Measurements from ENCODE around the gene MTHFD2.
"Not testable (repeated sequence)": the region's sequence is repeated elsewhere in the genome, so short reads cannot be mapped to it uniquely, and the experiment has no call there.

The MTHFD2 gene

DNA sequence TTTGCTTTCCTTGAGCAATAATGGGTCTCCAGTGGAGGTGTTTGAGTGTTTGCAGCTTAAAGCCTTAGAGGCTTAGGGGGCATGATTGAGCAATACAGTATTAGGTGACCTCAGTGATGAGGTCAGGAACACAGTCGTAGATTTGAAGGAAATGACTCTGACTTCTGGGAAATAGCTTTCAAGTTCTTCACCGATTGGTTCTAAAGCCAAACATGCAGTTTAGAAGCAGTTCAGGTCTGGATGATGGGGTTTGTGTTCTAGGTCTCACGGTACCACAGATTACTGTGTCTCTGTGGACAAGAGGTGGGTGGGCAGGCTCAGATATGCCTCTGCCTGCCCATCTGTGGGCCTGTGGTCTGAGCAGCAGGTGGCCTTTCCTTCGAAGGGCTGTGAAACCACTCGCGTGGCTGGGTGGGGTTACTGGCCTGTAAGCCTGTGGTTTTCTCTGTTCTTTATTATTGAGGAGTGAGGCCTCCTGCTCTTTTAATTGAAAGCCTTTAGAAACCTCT is 7.8 kb downstream of the MTHFD2 start:
- TF ChIP-seq CTCF (IDR thresholded peaks at IDR 0.05): no peak
- H3K36me3 Mint-ChIP-seq (ENCODE audit: low read depth): peaks cover 33% of the 10 kb centered on the region
- no peak for DNase-seq
- H3K4me1 Mint-ChIP-seq: peaks cover 13% of the 10 kb centered on the region
- no peaks in the 10 kb centered on the region for H3K27me3 Mint-ChIP-seq (ENCODE audit: low read depth, poor library complexity)
- no peaks in the 10 kb centered on the region for H3K9me3 Mint-ChIP-seq
- no peak overlapping the region for H3K4me3 Mint-ChIP-seq
- H3K27ac Mint-ChIP-seq: no peak overlapping the region

DNA sequence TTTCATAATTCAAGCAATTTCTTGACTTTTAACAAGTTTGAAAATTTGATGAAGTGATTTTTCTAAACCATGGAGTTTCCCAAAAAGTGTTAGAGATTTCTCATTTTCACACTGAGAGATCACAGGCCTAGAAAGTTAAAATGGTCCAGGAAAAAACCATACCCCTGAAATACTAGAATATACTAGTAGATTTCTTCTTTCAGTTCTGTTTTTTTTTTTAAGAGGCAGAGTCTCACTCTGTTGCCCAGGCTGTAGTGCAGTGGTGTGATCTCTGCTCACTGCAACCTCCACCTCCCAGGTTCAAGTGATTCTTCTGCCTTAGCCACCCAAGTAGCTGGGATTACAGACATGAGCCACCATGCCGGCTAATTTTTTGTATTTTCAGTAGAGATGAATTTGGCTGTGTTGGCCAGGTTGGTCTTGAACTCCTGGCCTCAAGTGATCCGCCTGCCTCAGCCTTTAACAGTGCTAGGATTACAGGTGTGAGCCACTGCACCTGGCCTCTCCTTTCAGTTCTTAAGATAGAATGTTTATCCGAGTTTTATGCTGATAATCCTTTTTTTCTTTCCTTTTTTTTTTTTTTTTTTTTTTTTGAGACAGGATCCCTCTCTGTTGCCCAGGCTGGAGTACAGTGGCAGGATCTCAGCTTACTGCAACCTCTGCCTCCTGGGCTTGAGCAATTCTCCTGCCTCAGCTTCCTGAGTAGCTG is 14.4 kb downstream of the MTHFD2 start:
- Mint-ChIP-seq H3K27me3 (ENCODE audit: low read depth, poor library complexity) (no peaks in the 10 kb centered on the region), H3K4me3 (no peak overlapping the region), H3K9me3 (no peaks in the 10 kb centered on the region), H3K27ac (no peak overlapping the region), H3K4me1 (no peaks in the 10 kb centered on the region), H3K36me3 (ENCODE audit: low read depth) (peaks cover 57% of the 10 kb centered on the region)
- DNase-seq: no peak
- no peak for TF ChIP-seq CTCF (IDR thresholded peaks at IDR 0.05)

DNA sequence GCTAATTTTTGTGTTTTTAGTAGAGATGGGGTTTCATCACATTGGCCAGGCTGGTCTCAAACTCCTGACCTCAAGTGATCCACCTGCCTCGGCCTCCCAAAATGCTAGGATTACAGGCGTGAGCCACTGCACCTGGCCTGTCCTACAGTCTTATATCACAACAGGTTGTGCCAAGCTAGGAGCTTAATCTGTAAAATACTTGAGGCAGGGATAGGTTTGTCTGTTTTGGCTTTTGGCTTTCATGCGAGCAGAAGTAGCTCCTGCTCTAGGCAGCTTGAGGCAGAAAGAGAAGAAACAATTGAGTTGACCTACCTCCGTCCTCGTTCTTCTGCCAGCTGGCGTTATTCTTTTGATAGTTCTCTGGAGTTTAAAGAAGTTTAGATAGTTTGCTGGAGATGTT is 17.4 kb downstream of the MTHFD2 start:
- H3K4me1 Mint-ChIP-seq; H3K27ac Mint-ChIP-seq; DNase-seq; H3K27me3 Mint-ChIP-seq (ENCODE audit: low read depth, poor library complexity); H3K9me3 Mint-ChIP-seq; H3K4me3 Mint-ChIP-seq: not testable (repeated sequence)
- peaks cover 63% of the 10 kb centered on the region for H3K36me3 Mint-ChIP-seq (ENCODE audit: low read depth)

DNA sequence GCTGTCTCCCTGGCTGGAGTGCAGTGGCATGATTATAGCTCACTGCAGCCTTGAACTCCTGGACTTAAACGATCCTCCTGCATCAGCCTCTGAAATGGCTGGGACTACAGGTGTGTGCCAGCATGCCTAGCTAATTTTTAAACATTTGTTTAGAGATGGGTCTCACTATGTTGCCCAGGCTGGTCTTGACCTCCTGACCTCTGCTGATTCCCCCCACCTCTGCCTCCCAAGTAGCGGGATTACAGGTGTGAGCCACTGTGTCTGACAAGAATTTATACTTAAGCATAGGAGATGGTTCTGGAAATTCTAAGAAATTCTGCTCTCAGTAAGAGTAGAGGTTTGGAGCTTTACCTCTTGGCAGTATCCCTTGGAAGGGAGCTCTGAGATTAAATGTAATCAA is 18.2 kb downstream of the MTHFD2 start:
- peaks cover 62% of the 10 kb centered on the region for H3K36me3 Mint-ChIP-seq (ENCODE audit: low read depth)
- no peaks in the 10 kb centered on the region for H3K27me3 Mint-ChIP-seq (ENCODE audit: low read depth, poor library complexity)
- no peak for TF ChIP-seq CTCF (IDR thresholded peaks at IDR 0.05)
- no peaks in the 10 kb centered on the region for H3K4me1 Mint-ChIP-seq
- DNase-seq: no peak
- no peaks in the 10 kb centered on the region for H3K9me3 Mint-ChIP-seq
- H3K4me3 Mint-ChIP-seq: no peak overlapping the region
- H3K27ac Mint-ChIP-seq: no peak overlapping the region

GRCh38 chr2:74219846-74220486 is 21.6 kb downstream of the MTHFD2 start:
- DNase-seq: no peak
- Mint-ChIP-seq H3K9me3 (no peaks in the 10 kb centered on the region), H3K36me3 (ENCODE audit: low read depth) (peaks cover 53% of the 10 kb centered on the region), H3K27me3 (ENCODE audit: low read depth, poor library complexity) (peaks cover 4% of the 10 kb centered on the region), H3K4me1 (no peaks in the 10 kb centered on the region), H3K27ac (no peak overlapping the region), H3K4me3 (no peak overlapping the region)
- TF ChIP-seq CTCF (IDR thresholded peaks at IDR 0.05): no peak

GRCh38 chr2:74221091-74221490 is 22.7 kb downstream of the MTHFD2 start:
- no peak for TF ChIP-seq CTCF (IDR thresholded peaks at IDR 0.05)
- H3K9me3 Mint-ChIP-seq: no peaks in the 10 kb centered on the region
- H3K4me3 Mint-ChIP-seq: no peak overlapping the region
- H3K27ac Mint-ChIP-seq: no peak overlapping the region
- H3K4me1 Mint-ChIP-seq: peaks cover 2% of the 10 kb centered on the region
- peaks cover 4% of the 10 kb centered on the region for H3K27me3 Mint-ChIP-seq (ENCODE audit: low read depth, poor library complexity)
- peaks cover 46% of the 10 kb centered on the region for H3K36me3 Mint-ChIP-seq (ENCODE audit: low read depth)
- DNase-seq: no peak

All from nephron progenitor cell (in vitro differentiated cells).